GM21529 (cell line): ENCODE measurements around the gene THBS3.
"Not testable (repeated sequence)": the region's sequence is repeated elsewhere in the genome, so short reads cannot be mapped to it uniquely, and the experiment has no call there.

ENCODE experiments used
- ATAC-seq: cut with Tn5 transposase; IDR thresholded peaks from one replicate; pipeline ENCODE4 v1.9.1; 2021; ENCODE audit not compliant: unreplicated experiment

Gene THBS3

DNA sequence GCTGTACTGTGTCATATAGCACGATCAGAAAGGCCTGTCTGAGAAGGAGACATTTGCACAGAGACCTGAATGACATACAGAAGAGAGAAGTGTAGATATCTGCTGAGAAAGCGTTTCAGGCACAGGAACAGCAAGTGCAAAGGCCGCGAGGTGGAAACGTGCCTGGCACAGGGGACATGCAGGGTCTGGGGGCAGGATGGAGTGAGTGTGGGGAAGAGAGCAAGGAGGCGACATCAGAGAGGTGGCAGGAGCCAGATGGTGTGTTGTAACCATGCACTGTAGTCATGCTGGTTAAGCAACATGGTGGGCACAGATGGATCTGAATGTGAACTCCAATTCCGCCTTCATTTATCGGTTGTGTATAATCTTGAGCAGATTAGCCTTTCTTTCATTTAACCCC is 47.6 kb downstream of the THBS3 start:
- ATAC-seq = no peak

DNA sequence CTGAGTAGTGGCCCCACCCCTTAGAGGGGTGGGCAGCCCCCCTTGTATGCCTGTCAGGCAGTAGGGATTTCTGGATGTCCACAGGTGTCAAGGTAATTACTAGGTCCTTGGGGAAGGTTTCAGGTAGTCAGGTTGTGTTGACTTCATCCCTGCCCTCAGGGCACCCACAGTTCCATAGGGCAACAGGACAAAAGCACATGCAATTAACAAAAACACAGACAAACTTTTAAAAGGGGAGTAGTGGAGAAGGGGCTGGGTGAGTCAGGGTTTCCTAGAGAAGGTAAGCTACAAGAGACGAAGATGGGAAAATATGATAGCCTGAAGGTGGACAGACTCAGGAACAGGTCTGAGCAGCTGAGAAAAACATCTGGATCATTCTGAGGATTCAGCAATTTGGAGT is 48.7 kb downstream of the THBS3 start:
- ATAC-seq = no peak

DNA sequence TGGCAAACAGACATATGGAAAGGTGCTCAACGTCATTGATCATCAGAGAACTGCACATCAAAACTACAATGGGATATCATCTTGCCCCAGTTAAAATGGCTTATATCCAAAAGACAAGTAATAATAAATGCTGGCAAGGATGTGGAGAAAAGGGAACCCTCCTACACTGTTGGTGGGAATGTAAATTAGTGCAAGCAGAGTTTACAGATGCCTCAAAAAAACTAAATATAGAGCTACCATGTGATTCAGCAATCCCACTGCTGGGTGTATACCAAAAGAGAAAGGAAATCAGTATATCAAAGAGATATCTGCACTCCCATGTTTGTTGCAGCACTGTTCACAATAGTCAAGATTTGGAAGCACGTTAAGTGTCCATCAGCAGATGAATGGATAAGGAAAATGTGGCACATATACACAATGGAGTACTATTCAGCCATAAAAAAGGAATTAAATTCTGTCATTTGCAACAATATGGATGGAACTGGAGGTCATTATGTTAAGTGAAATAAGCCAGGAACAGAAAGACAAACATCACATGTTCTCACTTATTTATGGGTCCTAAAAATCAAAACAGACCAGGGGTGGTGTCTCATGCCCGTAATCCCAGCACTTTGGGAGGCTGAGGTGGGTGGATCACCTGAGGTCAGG is 51.6 kb downstream of the THBS3 start:
- ATAC-seq = not testable (repeated sequence)
